Mammary epithelial cell (primary cell): ENCODE data around the gene DENND5A.

Experiments used
- EZH2 ChIP-seq: IDR thresholded peaks from 2 replicates; pipeline ENCODE4 v1.6.1; 2012; ENCODE audit warnings: low read length, inconsistent platforms, borderline replicate concordance
- TF ChIP-seq, protein P1 (sequence below), 2 donors: IDR thresholded peaks in 1 of 2; conservative IDR thresholded peaks in 1 of 2; 2 replicates each; pipeline ENCODE4 v1.5.1; 2011 to 2012; ENCODE audit warnings: inconsistent platforms in 2 of 2, low read length in 2 of 2, mild to moderate bottlenecking in 2 of 2, control low read depth in 1 of 2, low read depth in 1 of 2; ENCODE audit not compliant: insufficient read depth in 1 of 2; ENCODE audit errors: extremely low read depth in 1 of 2

DNA sequence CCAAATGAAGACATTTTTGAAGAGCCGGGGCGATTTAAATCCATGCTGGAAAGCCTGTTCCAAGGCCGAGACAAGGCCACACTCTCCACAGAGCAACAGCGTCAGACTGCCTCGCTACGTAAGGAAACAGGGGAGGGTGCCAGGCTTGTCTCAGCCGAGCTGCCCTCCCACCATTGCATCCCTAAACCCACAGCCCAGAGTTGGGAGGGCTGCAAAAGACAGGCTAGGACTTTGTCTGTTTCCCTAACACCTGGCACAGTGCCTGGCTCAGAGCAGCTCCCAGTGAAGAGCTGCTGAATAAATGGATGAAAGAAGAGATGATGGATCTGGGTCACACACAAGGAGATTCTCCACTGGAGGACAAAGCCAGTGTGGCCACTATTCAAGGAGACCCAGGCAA, 122.4 kb downstream of the DENND5A start:
- TF ChIP-seq, protein P1, sequence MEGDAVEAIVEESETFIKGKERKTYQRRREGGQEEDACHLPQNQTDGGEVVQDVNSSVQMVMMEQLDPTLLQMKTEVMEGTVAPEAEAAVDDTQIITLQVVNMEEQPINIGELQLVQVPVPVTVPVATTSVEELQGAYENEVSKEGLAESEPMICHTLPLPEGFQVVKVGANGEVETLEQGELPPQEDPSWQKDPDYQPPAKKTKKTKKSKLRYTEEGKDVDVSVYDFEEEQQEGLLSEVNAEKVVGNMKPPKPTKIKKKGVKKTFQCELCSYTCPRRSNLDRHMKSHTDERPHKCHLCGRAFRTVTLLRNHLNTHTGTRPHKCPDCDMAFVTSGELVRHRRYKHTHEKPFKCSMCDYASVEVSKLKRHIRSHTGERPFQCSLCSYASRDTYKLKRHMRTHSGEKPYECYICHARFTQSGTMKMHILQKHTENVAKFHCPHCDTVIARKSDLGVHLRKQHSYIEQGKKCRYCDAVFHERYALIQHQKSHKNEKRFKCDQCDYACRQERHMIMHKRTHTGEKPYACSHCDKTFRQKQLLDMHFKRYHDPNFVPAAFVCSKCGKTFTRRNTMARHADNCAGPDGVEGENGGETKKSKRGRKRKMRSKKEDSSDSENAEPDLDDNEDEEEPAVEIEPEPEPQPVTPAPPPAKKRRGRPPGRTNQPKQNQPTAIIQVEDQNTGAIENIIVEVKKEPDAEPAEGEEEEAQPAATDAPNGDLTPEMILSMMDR (conservative IDR thresholded peaks at IDR 0.05 in 1 of 2, IDR thresholded peaks at IDR 0.05 in 1 of 2; ENCODE audit: extremely low read depth in 1 of 2, insufficient read depth in 1 of 2, low read depth in 1 of 2, low read length in 2 of 2): no peak
- no peak for TF ChIP-seq EZH2
